BE2C (cell line): ENCODE measurements around the gene GANAB.

ENCODE experiments used
- DNase-seq: peaks from one replicate; pipeline ENCODE4 v3.0.0-alpha.2; 2020
- H3K27me3 ChIP-seq: fragments of 250-450 bp; sonication (Bioruptor Pico); 2 replicates; pipeline ENCODE4 v1.5.1; 2020; ENCODE audit warnings: mild to moderate bottlenecking
- H3K36me3 ChIP-seq: fragments of 250-450 bp; sonication (Bioruptor Pico); 2 replicates; pipeline ENCODE4 v1.5.1; 2020; ENCODE audit warnings: mild to moderate bottlenecking
- H3K4me1 ChIP-seq: fragments of 250-450 bp; sonication (Bioruptor Pico); 2 replicates; pipeline ENCODE4 v1.5.1; 2020
- H3K4me3 ChIP-seq: 2 replicates; pipeline ENCODE4 v1.5.1; 2011; ENCODE audit warnings: low read depth, low read length
- H3K9me3 ChIP-seq: fragments of 250-450 bp; sonication (Bioruptor Pico); 2 replicates; pipeline ENCODE4 v1.5.1; 2020
- CTCF ChIP-seq: IDR thresholded peaks from 2 replicates; pipeline ENCODE4 v1.5.1; 2012; ENCODE audit warnings: mild to moderate bottlenecking, low read depth, low read length

The GANAB gene

GRCh38 chr11:62644220-62644619 lies 2.2 kb downstream of the GANAB start:
- DNase-seq: no peak
- H3K4me3 ChIP-seq: no peak overlapping the region
- no peaks in the 10 kb centered on the region for H3K9me3 ChIP-seq
- TF ChIP-seq CTCF: no peak
- H3K27me3 ChIP-seq: no peaks in the 10 kb centered on the region
- H3K4me1 ChIP-seq: no peaks in the 10 kb centered on the region
- peaks cover 11% of the 10 kb centered on the region for H3K36me3 ChIP-seq

GRCh38 chr11:62632492-62632891 lies 13.9 kb downstream of the GANAB start:
- no peaks in the 10 kb centered on the region for H3K27me3 ChIP-seq

DNA sequence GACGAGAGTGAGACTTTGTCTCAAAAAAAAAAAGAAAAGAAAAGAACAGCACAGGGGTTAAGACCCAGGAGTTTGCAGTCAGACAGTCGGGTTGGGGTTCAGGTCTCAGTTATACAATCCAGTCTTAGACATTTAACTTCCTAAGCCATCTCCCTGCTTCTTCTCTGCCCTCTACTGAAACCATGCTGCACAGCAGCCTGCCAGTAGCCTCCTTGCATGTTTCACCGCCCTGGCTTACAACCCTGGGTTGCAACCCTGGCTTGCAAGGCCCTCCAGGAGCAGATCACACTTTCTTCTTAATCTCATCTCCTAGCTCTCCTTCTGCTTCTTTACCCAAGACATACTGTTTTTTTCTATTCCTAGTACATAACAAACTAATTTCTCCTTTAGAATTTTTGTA lies 18.7 kb downstream of the GANAB start:
- peaks cover 37% of the 10 kb centered on the region for H3K36me3 ChIP-seq
- H3K27me3 ChIP-seq: no peaks in the 10 kb centered on the region
- 0 out of 2 replicates have a peak, but pooled peaks have one; percentile 13 for TF ChIP-seq CTCF
- no peak for DNase-seq
- H3K4me1 ChIP-seq: no peaks in the 10 kb centered on the region
- no peak overlapping the region for H3K4me3 ChIP-seq
- no peaks in the 10 kb centered on the region for H3K9me3 ChIP-seq

More at GRCh38 chr11:62632492-62632891, 13.9 kb downstream of the GANAB start:
- Histone ChIP-seq H3K4me1 (no peaks in the 10 kb centered on the region), H3K4me3 (no peak overlapping the region), H3K36me3 (peaks cover 43% of the 10 kb centered on the region), H3K9me3 (no peaks in the 10 kb centered on the region)
- DNase-seq: no peak
- TF ChIP-seq CTCF: no peak

GRCh38 chr11:62622476-62623089 lies 23.8 kb downstream of the GANAB start:
- Histone ChIP-seq H3K27me3 (no peaks in the 10 kb centered on the region), H3K4me3 (peak overlapping the region; percentile 37), H3K36me3 (peaks cover 8% of the 10 kb centered on the region), H3K9me3 (no peaks in the 10 kb centered on the region), H3K4me1 (no peaks in the 10 kb centered on the region)
- DNase-seq: no peak
- TF ChIP-seq CTCF: no peak

DNA sequence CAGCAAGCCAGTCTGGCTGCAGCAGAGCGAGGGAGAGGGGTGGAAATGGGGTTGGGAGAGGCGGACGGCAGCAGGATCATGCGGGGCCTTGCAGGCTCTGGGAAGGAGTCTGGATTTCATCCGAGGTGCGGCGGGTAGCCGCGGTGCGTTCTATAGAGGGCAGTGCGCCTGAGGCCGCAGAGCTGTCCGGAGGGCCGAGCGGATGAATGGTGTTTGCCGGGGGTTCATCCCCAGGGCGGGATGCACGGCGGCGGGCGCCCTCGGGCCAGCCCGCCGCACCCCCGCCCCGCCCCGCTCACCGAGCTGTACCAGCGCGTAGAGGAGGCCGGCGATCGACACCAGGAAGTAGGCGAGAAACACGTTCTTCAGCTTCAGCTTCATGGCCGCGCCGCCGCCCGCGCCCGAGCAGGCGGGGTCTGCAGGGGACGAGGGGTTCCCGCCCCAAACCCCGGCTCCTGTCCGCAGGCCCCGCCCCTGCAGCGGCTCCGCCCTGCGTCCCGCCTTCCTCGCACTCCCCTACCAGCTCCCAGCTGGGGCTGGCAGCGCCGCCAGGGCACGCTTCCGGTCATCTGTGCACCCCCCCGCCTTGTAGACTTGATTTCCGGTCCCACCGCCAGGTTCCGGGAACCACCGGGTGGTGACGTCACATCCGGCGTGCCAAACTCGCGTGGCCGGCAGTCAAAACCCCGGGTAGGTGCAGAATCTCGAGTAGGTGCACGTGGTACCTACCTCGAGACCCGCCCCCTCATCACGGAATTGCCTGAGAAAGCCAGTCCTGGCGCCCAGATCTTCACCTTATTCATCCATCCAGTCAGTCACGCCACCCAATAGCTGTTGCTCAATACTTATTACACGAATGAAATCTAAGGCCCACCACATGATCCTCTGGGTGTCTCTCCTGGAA lies 24.6 kb downstream of the GANAB start, which contains the start of gene B3GAT3:
Gene B3GAT3, minus strand, starts transcription at position 420 of the 904 bp plus-strand sequence. Its CDS starts 39 bp downstream, at position 381.
- Histone ChIP-seq H3K9me3 (no peaks in the 10 kb centered on the region), H3K36me3 (peaks cover 7% of the 10 kb centered on the region), H3K4me1 (no peaks in the 10 kb centered on the region), H3K4me3 (peak within 1 kb of the TSS; percentile 76), H3K27me3 (no peaks in the 10 kb centered on the region)
- TF ChIP-seq CTCF: no peak
- DNase-seq: peak; percentile 93
